HCT116 (cell line): ENCODE data around the gene SETDB1. TPM values are rescaled to one million over a fixed set of nuclear protein-coding genes. Genes with fewer than 3 reads are reported as not detected.

Experiments used
- ATAC-seq: fragments of 200-7000 bp; cut with Tn5 transposase; 2 replicates; pipeline ENCODE4 v1.9.1; 2020; ENCODE audit warnings: mild to moderate bottlenecking, moderate library complexity
- BruUV-seq: library from RNA; stranded (reverse); fragments of 400-500 nt; replicated peaks from 2 replicates; lab custom pipeline; 2021; lab: Mats Ljungman, UMichigan
- CTCF ChIA-PET: fragments of 300-600 bp; sonication (Branson Sonifier 250); formaldehyde crosslinking; loops from one replicate; lab custom pipeline; 2021; ENCODE audit warnings: antibody characterized with exemption; lab: Charles Lee
- POLR2A ChIA-PET: fragments of 300-600, 350-600 bp; sonication (Branson Sonifier 250); formaldehyde crosslinking; loops from one replicate; lab custom pipeline; 2021; ENCODE audit warnings: antibody characterized with exemption; lab: Charles Lee
- RAD21 ChIA-PET, 2 experiments: fragments of 300-600 bp; sonication (Branson Sonifier 250); formaldehyde crosslinking; loops; one replicate each; lab custom pipeline; 2023; ENCODE audit warnings: low total read pairs in 2 of 2; ENCODE audit not compliant: uncharacterized antibody in 2 of 2, unreplicated experiment in 2 of 2, low non-redundant PET in 1 of 2; lab: Charles Lee
- DNase-seq: peaks from one replicate; pipeline ENCODE4 v3.0.0-alpha.2; 2010; ENCODE audit warnings: low read depth, low spot score
- H2AFZ ChIP-seq: fragments of 200-600 bp; shearing (Covaris generic), sonication (generic); 2 replicates; pipeline ENCODE4 v1.6.1; 2017; ENCODE audit warnings: low read depth, mixed run types, mixed read lengths, antibody characterized with exemption, low read length; ENCODE audit not compliant: poor library complexity, severe bottlenecking
- H3K27ac ChIP-seq: 2 replicates; pipeline ENCODE4 v1.5.1; 2012; ENCODE audit warnings: low read depth, low read length
- H3K27me3 ChIP-seq: fragments of 200-600 bp; sonication (generic); 2 replicates; pipeline ENCODE4 v1.6.1; 2016; ENCODE audit warnings: mixed run types, low read length, mixed read lengths; ENCODE audit not compliant: insufficient read depth
- H3K36me3 ChIP-seq, 2 experiments: fragments of 200-500 bp in 1 of 2; fragments of 200-600 bp in 1 of 2; sonication (Bioruptor generic) in 1 of 2; sonication (generic) in 1 of 2; 2 replicates each; pipeline versions ENCODE4 v1.5.1 to v1.6.1; 2014 to 2016; ENCODE audit warnings: low read length in 2 of 2, inconsistent platforms in 1 of 2, mixed read lengths in 1 of 2, mixed run types in 1 of 2; ENCODE audit not compliant: insufficient read depth in 2 of 2, control insufficient read depth in 1 of 2
- H3K4me1 ChIP-seq, 2 experiments: fragments of 200-600 bp in 1 of 2; sonication (generic) in 1 of 2; 2 replicates each; pipeline versions ENCODE4 v1.5.1 to v1.6.1; 2012 to 2017; ENCODE audit warnings: low read length in 2 of 2, inconsistent platforms in 1 of 2, mild to moderate bottlenecking in 1 of 2, mixed read lengths in 1 of 2, mixed run types in 1 of 2, moderate library complexity in 1 of 2; ENCODE audit not compliant: insufficient read depth in 2 of 2, control insufficient read depth in 1 of 2
- H3K4me2 ChIP-seq: fragments of 200-600 bp; sonication (generic); 2 replicates; pipeline ENCODE4 v1.6.1; 2017; ENCODE audit warnings: mixed run types, low read length, mixed read lengths
- H3K4me3 ChIP-seq, 2 experiments: fragments of 200-600 bp in 1 of 2; sonication (generic) in 1 of 2; replicated peaks in 1 of 2; 2 replicates each; pipeline ENCODE4 v1.5.1; 2011 to 2016; ENCODE audit warnings: low read length in 2 of 2, control low read depth in 1 of 2, low read depth in 1 of 2, mild to moderate bottlenecking in 1 of 2, mixed read lengths in 1 of 2, mixed run types in 1 of 2
- H3K79me2 ChIP-seq: fragments of 200-600 bp; sonication (generic); 2 replicates; pipeline ENCODE4 v1.6.1; 2017; ENCODE audit warnings: mild to moderate bottlenecking, mixed run types, low read length, moderate library complexity, mixed read lengths; ENCODE audit not compliant: insufficient read depth
- H3K9ac ChIP-seq: fragments of 200-600 bp; sonication (generic); 2 replicates; pipeline ENCODE4 v1.6.1; 2016; ENCODE audit warnings: low read length, mixed read lengths
- H3K9me2 ChIP-seq: fragments of 200-600 bp; sonication (generic), shearing (Covaris generic); 2 replicates; pipeline ENCODE4 v1.6.1; 2017; ENCODE audit warnings: mixed run types, mild to moderate bottlenecking, moderate library complexity; ENCODE audit not compliant: insufficient read depth
- H3K9me3 ChIP-seq, 2 experiments: fragments of 200-500 bp in 1 of 2; fragments of 200-600 bp in 1 of 2; sonication (Bioruptor generic) in 1 of 2; sonication (generic) in 1 of 2; 2 replicates each; pipeline ENCODE4 v1.6.1; 2014 to 2017; ENCODE audit warnings: low read length in 2 of 2, mixed read lengths in 2 of 2, inconsistent platforms in 1 of 2, low read depth in 1 of 2, mild to moderate bottlenecking in 1 of 2, mixed run types in 1 of 2, moderate library complexity in 1 of 2; ENCODE audit not compliant: control insufficient read depth in 1 of 2, insufficient read depth in 1 of 2
- H4K20me1 ChIP-seq: fragments of 200-600 bp; sonication (generic), shearing (Covaris generic); 2 replicates; pipeline ENCODE4 v1.6.1; 2017; ENCODE audit warnings: mixed run types, mild to moderate bottlenecking, moderate library complexity; ENCODE audit not compliant: insufficient read depth
- CEBPB ChIP-seq: IDR thresholded peaks from 2 replicates; pipeline ENCODE4 v1.6.1; 2012; ENCODE audit warnings: low read depth
- CTCF ChIP-seq, 3 experiments: fragments of 200-600 bp in 1 of 3; sonication (generic) in 1 of 3; IDR thresholded peaks in 2 of 3; conservative IDR thresholded peaks in 1 of 3; 2 replicates each; pipeline ENCODE4 v1.5.1; 2012 to 2017; ENCODE audit warnings: low read depth in 2 of 3, low read length in 2 of 3, antibody characterized with exemption in 1 of 3, borderline replicate concordance in 1 of 3, control low read depth in 1 of 3, mild to moderate bottlenecking in 1 of 3, mixed read lengths in 1 of 3, mixed run types in 1 of 3, moderate library complexity in 1 of 3; ENCODE audit not compliant: insufficient read depth in 1 of 3
- ELF1 ChIP-seq: IDR thresholded peaks from 2 replicates; pipeline ENCODE4 v1.6.1; 2012; ENCODE audit warnings: low read depth, borderline replicate concordance
- EZH2phosphoT487 ChIP-seq: fragments of 200-600 bp; IDR thresholded peaks from 2 replicates; pipeline ENCODE4 v1.6.1; 2018; ENCODE audit warnings: antibody characterized with exemption, borderline replicate concordance
- FOSL1 ChIP-seq: IDR thresholded peaks from 2 replicates; pipeline ENCODE4 v1.6.1; 2012; ENCODE audit warnings: low read depth
- MAX ChIP-seq: IDR thresholded peaks from 2 replicates; pipeline ENCODE4 v1.6.1; 2012
- POLR2AphosphoS5 ChIP-seq: IDR thresholded peaks from 2 replicates; pipeline ENCODE4 v1.6.1; 2011; ENCODE audit warnings: mild to moderate bottlenecking, low read depth, low read length, moderate library complexity
- REST ChIP-seq: IDR thresholded peaks from 2 replicates; pipeline ENCODE4 v1.6.1; 2012; ENCODE audit warnings: low read depth
- SRF ChIP-seq: IDR thresholded peaks from 2 replicates; pipeline ENCODE4 v1.6.1; 2012; ENCODE audit warnings: low read depth
- TCF7L2 ChIP-seq: IDR thresholded peaks from 2 replicates; pipeline ENCODE4 v1.7.0; 2011; ENCODE audit warnings: borderline replicate concordance, inconsistent platforms; ENCODE audit not compliant: insufficient read depth, insufficient read length; ENCODE audit errors: extremely low read depth
- ZFX ChIP-seq: fragments of 450-650 bp; IDR thresholded peaks from 2 replicates; pipeline ENCODE4 v1.6.1; 2017
- intact Hi-C: fragments of 100-400 bp; cut with micrococcal nuclease; formaldehyde crosslinking; loops from 2 replicates; pipeline ENCODE4 v1.10.0; 2022
- total RNA-seq: library from RNA; stranded (reverse); gene quantifications from one replicate; pipeline ENCODE4 v1.2.1, GENCODE V29; 2021; ENCODE audit not compliant: unreplicated experiment

SETDB1 gene
- total RNA-seq, 1 experiment from 2014 or later: 54.3 TPM

- Histone ChIP-seq H3K79me2 (no peaks in the 10 kb centered on the region), H3K36me3 (no peaks in the 10 kb centered on the region), H3K9ac (no peak overlapping the region), H3K4me3 (no peak overlapping the region), H3K27ac (no peak overlapping the region), H3K4me1 (peaks cover 0 to 10% of the 10 kb centered on the region in 2 experiments; a peak in 2 of 4 replicates), H3K9me2 (no peaks in the 10 kb centered on the region), H3K27me3 (no peaks in the 10 kb centered on the region), H2AFZ (no peak overlapping the region), H3K4me2 (no peak overlapping the region), H4K20me1 (no peaks in the 10 kb centered on the region), H3K9me3 (no peaks in the 10 kb centered on the region)
- CTCF ChIA-PET: no interaction called here
- RAD21 ChIA-PET: no interaction called here
- no peak for DNase-seq
- POLR2A ChIA-PET: no interaction called here
- no peak for ATAC-seq
- intact Hi-C loops: no loop called here
- BruUV-seq: no TSS peak
- TF ChIP-seq ELF1: no peak
- TF ChIP-seq TCF7L2: no peak
- no peak for TF ChIP-seq POLR2AphosphoS5
- TF ChIP-seq CTCF (IDR thresholded peaks at IDR 0.05 in 2 of 3, conservative IDR thresholded peaks at IDR 0.05 in 1 of 3; ENCODE audit: borderline replicate concordance in 1 of 3, insufficient read depth in 1 of 3, low read depth in 2 of 3, low read length in 2 of 3): no peak
- TF ChIP-seq FOSL1: no peak
- no peak for TF ChIP-seq SRF
- TF ChIP-seq ZFX: no peak
- no peak for TF ChIP-seq EZH2phosphoT487
- no peak for TF ChIP-seq MAX
- no peak for TF ChIP-seq CEBPB
- no peak for TF ChIP-seq REST
Observed at GRCh38 chr1:150893336-150893913, 32.7 kb upstream of the SETDB1 start.
